Vagina (tissue), 2 donors: Measurements from ENCODE around the gene COQ8A. TPM values are rescaled to one million over a fixed set of nuclear protein-coding genes. Genes with fewer than 3 reads are reported as not detected.

Experiments
- DNase-seq, 2 donors: peaks; one replicate each; pipeline ENCODE4 v3.0.0-alpha.2; 2017; ENCODE audit errors: extremely low spot score in 2 of 2
- H3K27ac ChIP-seq: fragments of 200-600 bp; sonication (generic); one replicate; pipeline ENCODE4 v1.5.1; 2019
- H3K27me3 ChIP-seq: fragments of 200-600 bp; sonication (generic); one replicate; pipeline ENCODE4 v1.5.1; 2019
- H3K36me3 ChIP-seq, 2 donors: fragments of 200-600 bp; sonication (generic); one replicate each; pipeline ENCODE4 v1.5.1; 2017 to 2019
- H3K4me1 ChIP-seq: fragments of 200-600 bp; sonication (generic); one replicate; pipeline ENCODE4 v1.5.1; 2019
- H3K4me3 ChIP-seq, 2 donors: fragments of 200-600 bp; sonication (generic); 1 replicate in 1 of 2; 2 replicates in 1 of 2; pipeline ENCODE4 v1.5.1; 2016 to 2019
- H3K9me3 ChIP-seq: fragments of 200-600 bp; sonication (generic); one replicate; pipeline ENCODE4 v1.5.1; 2019
- CTCF ChIP-seq, 3 experiments: fragments of 450-650 bp in 2 of 3; fragments of 200-600 bp in 1 of 3; sonication (generic) in 1 of 3; IDR thresholded peaks; one replicate each; pipeline ENCODE4 v1.5.1; 2017 to 2019; ENCODE audit warnings: antibody characterized with exemption in 3 of 3, mild to moderate bottlenecking in 2 of 3, moderate library complexity in 2 of 3
- POLR2A ChIP-seq, 2 donors: fragments of 450-650 bp; IDR thresholded peaks; one replicate each; pipeline ENCODE4 v1.6.1; 2017; ENCODE audit warnings: antibody characterized with exemption in 2 of 2, mild to moderate bottlenecking in 2 of 2, moderate library complexity in 2 of 2
- POLR2AphosphoS5 ChIP-seq, 2 donors: sonication (generic); formaldehyde crosslinking; IDR thresholded peaks; one replicate each; pipeline ENCODE4 v1.9.0; 2017; ENCODE audit warnings: antibody characterized with exemption in 2 of 2, mild to moderate bottlenecking in 2 of 2, low read depth in 1 of 2; ENCODE audit not compliant: insufficient read depth in 1 of 2
- intact Hi-C: fragments of 100-400 bp; cut with DNase I; formaldehyde crosslinking; loops from one replicate; pipeline ENCODE4 v1.15.1; 2023
- total RNA-seq: library from RNA; depleted of rRNA; stranded (reverse); fragments of >200 nt; gene quantifications from one replicate; pipeline ENCODE4 v1.2.3, GENCODE V29; 2016

The COQ8A gene
- total RNA-seq, 1 donor from 2014 or later: 44.9 TPM

- H3K4me3 ChIP-seq: no peak overlapping the region
Observed at GRCh38 chr1:227010645-227011044, 70.6 kb downstream of the COQ8A start.

GRCh38 chr1:227016990-227017389 is 76.9 kb downstream of the COQ8A start:
- Histone ChIP-seq H3K9me3 (no peaks in the 10 kb centered on the region), H3K27me3 (no peaks in the 10 kb centered on the region), H3K36me3 (peaks cover 0 to 14% of the 10 kb centered on the region in 2 donors), H3K4me1 (no peaks in the 10 kb centered on the region), H3K27ac (no peak overlapping the region), H3K4me3 (no peak overlapping the region)
- intact Hi-C loops: no loop called here
- TF ChIP-seq POLR2A (IDR thresholded peaks at IDR 0.05): no peak
- TF ChIP-seq CTCF (IDR thresholded peaks at IDR 0.05): no peak
- no peak for TF ChIP-seq POLR2AphosphoS5 (IDR thresholded peaks at IDR 0.05; ENCODE audit: insufficient read depth in 1 of 2, low read depth in 1 of 2)
- no peak for DNase-seq

More at GRCh38 chr1:227010645-227011044, 70.6 kb downstream of the COQ8A start:
- Histone ChIP-seq H3K27ac (no peak overlapping the region), H3K27me3 (no peaks in the 10 kb centered on the region), H3K36me3 (no peaks in the 10 kb centered on the region), H3K9me3 (no peaks in the 10 kb centered on the region), H3K4me1 (no peaks in the 10 kb centered on the region)
- TF ChIP-seq CTCF (IDR thresholded peaks at IDR 0.05) (no peak), POLR2A (IDR thresholded peaks at IDR 0.05) (no peak), POLR2AphosphoS5 (IDR thresholded peaks at IDR 0.05; ENCODE audit: insufficient read depth in 1 of 2, low read depth in 1 of 2) (no peak)
- intact Hi-C loops: no loop called here
- no peak for DNase-seq

- Histone ChIP-seq H3K4me3 (no peak overlapping the region), H3K36me3 (peaks cover 0 to 14% of the 10 kb centered on the region in 2 donors), H3K27ac (no peak overlapping the region), H3K9me3 (no peaks in the 10 kb centered on the region), H3K27me3 (no peaks in the 10 kb centered on the region), H3K4me1 (no peaks in the 10 kb centered on the region)
- intact Hi-C loops: no loop called here
- TF ChIP-seq POLR2A (IDR thresholded peaks at IDR 0.05) (no peak), POLR2AphosphoS5 (IDR thresholded peaks at IDR 0.05; ENCODE audit: insufficient read depth in 1 of 2, low read depth in 1 of 2) (no peak), CTCF (IDR thresholded peaks at IDR 0.05) (no peak)
- no peak for DNase-seq
Observed at GRCh38 chr1:227032396-227032795, 92.3 kb downstream of the COQ8A start.

GRCh38 chr1:227033880-227034279 is 93.8 kb downstream of the COQ8A start:
- Histone ChIP-seq H3K9me3 (no peaks in the 10 kb centered on the region), H3K36me3 (peaks cover 0 to 6% of the 10 kb centered on the region in 2 donors), H3K27ac (no peak overlapping the region), H3K4me1 (no peaks in the 10 kb centered on the region), H3K27me3 (no peaks in the 10 kb centered on the region), H3K4me3 (no peak overlapping the region)
- intact Hi-C loops: no loop called here
- DNase-seq: no peak
- TF ChIP-seq POLR2AphosphoS5 (IDR thresholded peaks at IDR 0.05; ENCODE audit: insufficient read depth in 1 of 2, low read depth in 1 of 2): no peak
- TF ChIP-seq POLR2A (IDR thresholded peaks at IDR 0.05): no peak
- TF ChIP-seq CTCF (IDR thresholded peaks at IDR 0.05): no peak

GRCh38 chr1:227035316-227035715 is 95.2 kb downstream of the COQ8A start:
- H3K4me3 ChIP-seq: no peak overlapping the region
- H3K27me3 ChIP-seq: no peaks in the 10 kb centered on the region
- no peaks in the 10 kb centered on the region for H3K9me3 ChIP-seq
- intact Hi-C loops: no loop called here
- no peaks in the 10 kb centered on the region for H3K4me1 ChIP-seq
- TF ChIP-seq CTCF (IDR thresholded peaks at IDR 0.05) (no peak), POLR2A (IDR thresholded peaks at IDR 0.05) (no peak), POLR2AphosphoS5 (IDR thresholded peaks at IDR 0.05; ENCODE audit: insufficient read depth in 1 of 2, low read depth in 1 of 2) (no peak)
- no peak for DNase-seq
- no peak overlapping the region for H3K27ac ChIP-seq
- peaks cover 3 to 5% of the 10 kb centered on the region in 2 donors for H3K36me3 ChIP-seq
